ENCODE data around the gene CFAP410. TPM values are rescaled to one million over a fixed set of nuclear protein-coding genes. Genes with fewer than 3 reads are reported as not detected.

The CFAP410 gene
- total RNA-seq, 1 experiment from 2014 or later, result 44.5 TPM

- H3K36me3 ChIP-seq, result peaks cover 62% of the 10 kb centered on the region
- DNase-seq (ENCODE audit: low read depth in 1 of 2, low spot score in 2 of 2), result no peak
- H3K4me3 ChIP-seq, result no peak overlapping the region
- H3K9me3 ChIP-seq (replicated peaks), result no peaks in the 10 kb centered on the region
- H3K27ac ChIP-seq, result no peak overlapping the region
- H3K27me3 ChIP-seq (replicated peaks), result no peaks in the 10 kb centered on the region
- H3K4me1 ChIP-seq (replicated peaks), result no peaks in the 10 kb centered on the region
Observed at GRCh38 chr21:44326716-44327602, 12.2 kb downstream of the CFAP410 start.

DNA sequence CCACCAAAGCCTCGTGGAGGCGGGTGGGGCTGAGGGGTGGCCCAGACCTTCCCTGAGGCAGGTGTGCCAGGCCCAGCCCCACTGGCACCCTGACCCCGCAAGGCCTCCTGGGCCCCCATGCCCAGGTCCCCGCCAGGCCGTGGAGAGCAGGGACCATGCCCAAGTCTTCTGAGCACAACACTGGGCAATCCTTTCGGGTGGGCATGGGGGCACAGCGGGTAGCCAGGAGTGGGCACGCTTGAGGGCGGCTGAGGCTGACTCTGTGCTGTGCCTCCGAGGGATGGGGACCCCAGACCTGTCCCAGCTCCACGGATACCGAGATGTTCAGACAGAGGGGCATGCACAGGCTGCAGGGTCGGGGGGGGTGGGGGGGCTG lies 12.9 kb downstream of the CFAP410 start:
- Histone ChIP-seq H3K9me3 (replicated peaks) (no peaks in the 10 kb centered on the region), H3K36me3 (peaks cover 61% of the 10 kb centered on the region), H3K27ac (no peak overlapping the region), H3K4me1 (replicated peaks) (no peaks in the 10 kb centered on the region), H3K27me3 (replicated peaks) (no peaks in the 10 kb centered on the region), H3K4me3 (no peak overlapping the region)
- DNase-seq (ENCODE audit: low read depth in 1 of 2, low spot score in 2 of 2), result no peak

DNA sequence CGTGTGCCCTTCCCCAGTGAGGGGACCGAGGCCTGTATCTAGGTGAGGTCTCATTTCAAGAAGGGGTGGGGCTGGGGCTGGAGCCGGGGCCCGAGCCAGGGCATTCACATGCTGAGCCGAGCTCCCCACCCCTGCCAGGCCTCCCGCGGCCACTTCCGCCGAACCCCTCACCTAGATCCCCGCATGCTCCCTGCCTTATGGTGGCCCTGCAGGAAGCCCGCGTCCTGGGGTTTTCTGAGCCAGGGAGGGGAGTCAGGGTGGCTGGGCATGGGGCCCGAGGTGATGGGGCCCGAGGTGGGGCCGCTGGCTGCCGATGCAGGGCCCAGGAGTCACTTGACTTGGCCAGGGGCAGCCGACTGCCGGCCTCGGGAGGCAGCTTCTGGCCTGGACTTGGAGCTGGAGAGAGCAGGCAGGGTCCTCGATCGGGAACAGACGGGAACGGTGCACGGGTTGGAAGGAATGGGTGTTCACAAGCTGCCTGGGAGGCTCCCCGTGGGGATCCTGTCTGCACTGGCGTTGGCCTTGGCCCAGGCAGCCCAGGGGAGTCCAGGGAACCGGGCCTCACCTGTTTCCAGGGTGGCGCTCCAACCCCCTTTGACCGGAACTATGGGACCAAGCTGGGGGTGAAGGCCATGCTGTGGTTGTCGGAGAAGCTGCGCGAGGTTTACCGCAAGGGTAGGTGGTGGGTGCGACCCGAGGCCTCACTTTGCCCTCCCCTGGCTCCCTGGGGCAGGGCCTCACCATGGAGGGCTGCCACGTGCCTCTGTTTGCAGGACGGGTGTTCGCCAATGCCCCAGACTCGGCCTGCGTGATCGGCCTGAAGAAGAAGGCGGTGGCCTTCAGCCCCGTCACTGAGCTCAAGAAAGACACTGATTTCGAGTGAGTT lies 13.6 kb downstream of the CFAP410 start:
- no peaks in the 10 kb centered on the region for H3K4me1 ChIP-seq (replicated peaks)
- no peaks in the 10 kb centered on the region for H3K27me3 ChIP-seq (replicated peaks)
- no peak overlapping the region for H3K27ac ChIP-seq
- peaks cover 64% of the 10 kb centered on the region for H3K36me3 ChIP-seq
- no peaks in the 10 kb centered on the region for H3K9me3 ChIP-seq (replicated peaks)
- no peak for DNase-seq (ENCODE audit: low read depth in 1 of 2, low spot score in 2 of 2)
- no peak overlapping the region for H3K4me3 ChIP-seq

GRCh38 chr21:44324854-44325107 lies 14.4 kb downstream of the CFAP410 start:
- Histone ChIP-seq H3K4me3 (no peak overlapping the region), H3K36me3 (peaks cover 69% of the 10 kb centered on the region), H3K27ac (no peak overlapping the region), H3K9me3 (replicated peaks) (no peaks in the 10 kb centered on the region), H3K4me1 (replicated peaks) (no peaks in the 10 kb centered on the region), H3K27me3 (replicated peaks) (no peaks in the 10 kb centered on the region)
- DNase-seq (ENCODE audit: low read depth in 1 of 2, low spot score in 2 of 2), result no peak

GRCh38 chr21:44324106-44324853 lies 14.9 kb downstream of the CFAP410 start:
- Histone ChIP-seq H3K4me1 (replicated peaks) (no peaks in the 10 kb centered on the region), H3K27ac (no peak overlapping the region), H3K4me3 (no peak overlapping the region), H3K9me3 (replicated peaks) (no peaks in the 10 kb centered on the region), H3K36me3 (peaks cover 74% of the 10 kb centered on the region), H3K27me3 (replicated peaks) (no peaks in the 10 kb centered on the region)
- DNase-seq (ENCODE audit: low read depth in 1 of 2, low spot score in 2 of 2), result no peak

DNA sequence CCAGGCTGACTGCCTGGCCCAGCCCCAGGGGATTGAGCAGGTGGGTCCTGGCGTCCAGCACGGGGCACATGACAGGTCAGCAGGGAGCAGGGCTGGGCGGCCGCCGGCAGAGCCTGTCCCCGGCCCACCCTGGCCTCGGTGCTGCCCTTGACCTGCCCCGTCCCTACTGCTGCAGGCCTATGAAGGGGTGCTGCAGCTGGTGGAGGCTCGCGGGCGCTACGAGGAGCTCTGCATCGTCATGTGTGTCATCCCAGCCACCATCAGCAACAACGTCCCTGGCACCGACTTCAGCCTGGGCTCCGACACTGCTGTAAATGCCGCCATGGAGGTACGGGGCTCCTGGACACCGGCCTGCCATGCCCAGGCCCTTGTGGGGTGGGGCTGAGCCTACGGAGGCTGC lies 15.6 kb downstream of the CFAP410 start:
- Histone ChIP-seq H3K4me3 (no peak overlapping the region), H3K4me1 (replicated peaks) (no peaks in the 10 kb centered on the region), H3K9me3 (replicated peaks) (no peaks in the 10 kb centered on the region), H3K27ac (no peak overlapping the region), H3K36me3 (peaks cover 79% of the 10 kb centered on the region), H3K27me3 (replicated peaks) (no peaks in the 10 kb centered on the region)
- no peak for DNase-seq (ENCODE audit: low read depth in 1 of 2, low spot score in 2 of 2)

- no peaks in the 10 kb centered on the region for H3K27me3 ChIP-seq (replicated peaks)
- no peak overlapping the region for H3K27ac ChIP-seq
- H3K4me1 ChIP-seq (replicated peaks), result no peaks in the 10 kb centered on the region
- no peak overlapping the region for H3K4me3 ChIP-seq
- no peaks in the 10 kb centered on the region for H3K9me3 ChIP-seq (replicated peaks)
- peaks cover 78% of the 10 kb centered on the region for H3K36me3 ChIP-seq
- no peak for DNase-seq (ENCODE audit: low read depth in 1 of 2, low spot score in 2 of 2)
Observed at GRCh38 chr21:44322621-44323325, 16.4 kb downstream of the CFAP410 start.

DNA sequence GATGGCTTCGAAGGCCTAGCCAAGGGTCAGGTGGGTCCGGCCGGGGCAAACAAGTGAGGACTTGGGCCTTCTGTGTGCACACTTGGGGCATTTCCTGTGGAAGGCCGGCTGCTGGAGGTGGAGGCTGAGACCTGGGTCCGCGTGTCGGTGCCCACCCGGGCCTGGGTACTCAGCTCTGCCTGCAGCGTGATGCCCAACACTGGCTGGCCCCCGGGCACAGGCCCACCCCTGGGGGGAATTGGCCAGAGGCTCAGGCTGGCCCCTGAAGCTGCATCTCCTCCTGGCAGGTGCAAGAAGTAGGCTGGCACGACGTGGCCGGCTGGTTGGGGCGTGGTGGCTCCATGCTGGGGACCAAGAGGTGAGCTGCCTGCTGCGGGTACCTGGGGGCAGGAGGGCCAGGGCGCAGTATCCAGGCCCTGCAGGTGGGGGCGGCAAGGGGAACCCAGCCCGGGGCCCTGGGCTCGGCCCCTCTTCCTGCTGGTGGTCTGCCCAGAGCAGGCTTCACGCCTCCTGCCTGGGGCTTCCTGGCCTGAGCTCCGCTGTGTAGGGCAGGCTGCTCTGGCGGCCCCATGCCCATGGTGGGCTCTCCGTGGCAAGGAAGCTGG lies 17.2 kb downstream of the CFAP410 start:
- Histone ChIP-seq H3K9me3 (replicated peaks) (no peaks in the 10 kb centered on the region), H3K4me1 (replicated peaks) (no peaks in the 10 kb centered on the region), H3K36me3 (peaks cover 69% of the 10 kb centered on the region), H3K27ac (no peak overlapping the region), H3K27me3 (replicated peaks) (no peaks in the 10 kb centered on the region), H3K4me3 (no peak overlapping the region)
- DNase-seq (ENCODE audit: low read depth in 1 of 2, low spot score in 2 of 2), result no peak

- no peak for DNase-seq (ENCODE audit: low read depth in 1 of 2, low spot score in 2 of 2)
- no peak overlapping the region for H3K27ac ChIP-seq
- no peaks in the 10 kb centered on the region for H3K4me1 ChIP-seq (replicated peaks)
- no peaks in the 10 kb centered on the region for H3K27me3 ChIP-seq (replicated peaks)
- peaks cover 63% of the 10 kb centered on the region for H3K36me3 ChIP-seq
- no peak overlapping the region for H3K4me3 ChIP-seq
- H3K9me3 ChIP-seq (replicated peaks), result no peaks in the 10 kb centered on the region
Observed at GRCh38 chr21:44320847-44321246, 18.3 kb downstream of the CFAP410 start.

DNA sequence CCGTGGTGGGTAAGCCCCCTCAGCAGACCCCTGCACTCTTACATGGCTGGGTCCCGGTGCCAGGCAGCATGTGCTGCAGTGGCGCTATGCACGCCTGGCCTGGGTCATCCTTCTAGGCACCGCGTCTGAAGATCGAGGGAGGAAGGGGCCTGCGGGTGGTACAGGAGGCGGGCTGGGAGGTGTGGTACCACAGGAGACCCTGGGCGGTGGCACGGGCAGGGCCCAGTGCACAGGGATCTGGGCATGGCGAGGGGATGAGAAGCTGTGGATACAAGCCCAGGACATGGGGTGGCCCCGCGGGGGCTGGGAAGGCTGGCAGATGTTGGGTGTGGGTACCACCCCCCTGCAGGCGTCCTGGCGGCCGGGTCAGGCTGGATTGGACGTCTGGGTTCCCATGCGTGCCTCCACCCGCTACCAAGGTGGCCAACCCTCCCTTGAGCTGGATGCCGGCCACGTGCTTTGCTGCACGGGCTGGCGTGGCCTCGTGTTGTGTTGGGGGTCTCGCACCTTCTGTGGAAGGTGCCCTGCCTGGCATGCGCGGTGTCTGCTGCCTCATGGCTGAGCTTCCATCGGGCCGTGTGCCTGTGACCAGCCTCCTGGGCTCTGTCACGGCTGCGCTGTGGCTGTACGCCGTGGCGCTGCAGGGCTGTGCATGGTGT lies 19.7 kb downstream of the CFAP410 start:
- Histone ChIP-seq H3K4me3 (no peak overlapping the region), H3K4me1 (replicated peaks) (no peaks in the 10 kb centered on the region), H3K9me3 (replicated peaks) (no peaks in the 10 kb centered on the region), H3K27ac (no peak overlapping the region), H3K36me3 (peaks cover 62% of the 10 kb centered on the region), H3K27me3 (replicated peaks) (no peaks in the 10 kb centered on the region)
- DNase-seq (ENCODE audit: low read depth in 1 of 2, low spot score in 2 of 2), result no peak

- Histone ChIP-seq H3K27ac (no peak overlapping the region), H3K9me3 (replicated peaks) (no peaks in the 10 kb centered on the region), H3K4me3 (no peak overlapping the region), H3K27me3 (replicated peaks) (no peaks in the 10 kb centered on the region), H3K36me3 (peaks cover 60% of the 10 kb centered on the region), H3K4me1 (replicated peaks) (no peaks in the 10 kb centered on the region)
- no peak for DNase-seq (ENCODE audit: low read depth in 1 of 2, low spot score in 2 of 2)
Observed at GRCh38 chr21:44318489-44319285, 20.5 kb downstream of the CFAP410 start.

DNA sequence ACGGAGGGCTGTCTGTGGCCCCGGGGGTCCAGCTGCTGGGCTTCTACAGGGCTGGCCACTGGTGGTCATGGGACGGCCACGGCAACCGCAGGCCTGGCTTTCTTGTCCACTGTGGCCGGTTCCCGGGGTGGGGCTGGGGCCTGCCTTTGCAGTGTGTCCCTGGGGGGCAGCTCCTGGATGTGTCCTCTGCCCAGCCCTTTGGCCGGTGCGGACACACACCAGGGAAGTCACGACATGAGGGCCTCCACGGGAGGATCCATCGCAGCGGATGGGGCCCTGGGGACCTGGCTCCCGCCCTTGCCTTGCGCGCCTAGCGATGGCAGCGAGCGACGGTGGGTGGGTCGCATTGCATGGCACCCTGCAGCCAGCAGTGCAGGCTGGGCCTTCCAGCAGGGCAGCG lies 21.3 kb downstream of the CFAP410 start:
- no peaks in the 10 kb centered on the region for H3K27me3 ChIP-seq (replicated peaks)
- DNase-seq (ENCODE audit: low read depth in 1 of 2, low spot score in 2 of 2), result no peak
- H3K9me3 ChIP-seq (replicated peaks), result no peaks in the 10 kb centered on the region
- no peak overlapping the region for H3K27ac ChIP-seq
- no peak overlapping the region for H3K4me3 ChIP-seq
- peaks cover 60% of the 10 kb centered on the region for H3K36me3 ChIP-seq
- no peaks in the 10 kb centered on the region for H3K4me1 ChIP-seq (replicated peaks)

All from SJSA1 (cell line).